ENCODE measurements around the gene ABHD17A.

Gene ABHD17A
- 27.5 to 155 (median 58.8) reads per million in 18 experiments for total RNA-seq

- DNase-seq, result peak; percentile 97
Measured at GRCh38 chr19:1885398-1886119, at the start of gene ABHD17A. TSS of gene ABHD17A (minus strand) at chr19:1885496. CDS start at chr19:1881566, 3,930 bp downstream.

GRCh38 chr19:1933942-1934341, 48.6 kb upstream of the ABHD17A start:
- no peak for DNase-seq

GRCh38 chr19:1933244-1933643, 47.9 kb upstream of the ABHD17A start:
- DNase-seq, result peak; percentile 56 to 75

- DNase-seq, result no peak
Measured at GRCh38 chr19:1932395-1932794, 47.1 kb upstream of the ABHD17A start.

GRCh38 chr19:1931445-1931844, 46.1 kb upstream of the ABHD17A start:
- no peak for DNase-seq

GRCh38 chr19:1929021-1929742, 43.9 kb upstream of the ABHD17A start:
- DNase-seq, result peak; percentile 80 to 85

- DNase-seq, result no peak
Measured at GRCh38 chr19:1925544-1925943, 40.2 kb upstream of the ABHD17A start.

GRCh38 chr19:1924320-1924961, 39.1 kb upstream of the ABHD17A start:
- no peak for DNase-seq

GRCh38 chr19:1923319-1923718, 38.0 kb upstream of the ABHD17A start:
- peak; percentile 63 to 72 for DNase-seq

- DNase-seq, result no peak
Measured at GRCh38 chr19:1922803-1923202, 37.5 kb upstream of the ABHD17A start.

- no peak for DNase-seq
Measured at GRCh38 chr19:1921825-1922224, 36.5 kb upstream of the ABHD17A start.

GRCh38 chr19:1921326-1921725, 36.0 kb upstream of the ABHD17A start:
- DNase-seq, result no peak

- no peak for DNase-seq
Measured at GRCh38 chr19:1920644-1921043, 35.3 kb upstream of the ABHD17A start.

GRCh38 chr19:1918975-1919374, 33.7 kb upstream of the ABHD17A start:
- no peak for DNase-seq

- DNase-seq, result no peak
Measured at GRCh38 chr19:1917926-1918325, 32.6 kb upstream of the ABHD17A start.

GRCh38 chr19:1917146-1917545, 31.9 kb upstream of the ABHD17A start:
- peak; percentile 42 to 43 for DNase-seq

GRCh38 chr19:1914826-1915341, 29.6 kb upstream of the ABHD17A start:
- no peak for DNase-seq

- DNase-seq, result no peak
Measured at GRCh38 chr19:1913781-1914577, 28.7 kb upstream of the ABHD17A start.

GRCh38 chr19:1912760-1913505, 27.6 kb upstream of the ABHD17A start:
- DNase-seq, result no peak

- DNase-seq, result no peak
Measured at GRCh38 chr19:1911995-1912394, 26.7 kb upstream of the ABHD17A start.

GRCh38 chr19:1911098-1911497, 25.8 kb upstream of the ABHD17A start:
- no peak for DNase-seq

- no peak for DNase-seq
Measured at GRCh38 chr19:1910177-1910576, 24.9 kb upstream of the ABHD17A start.

Measured in inflammatory macrophage (primary cell).